HG03520 (cell line): ENCODE data around the gene TMEM150B.
"Not testable (repeated sequence)": the region's sequence is repeated elsewhere in the genome, so short reads cannot be mapped to it uniquely, and the experiment has no call there.

Experiments
- ATAC-seq: cut with Tn5 transposase; IDR thresholded peaks from one replicate; pipeline ENCODE4 v1.9.1; 2021; ENCODE audit warnings: mild to moderate bottlenecking, moderate library complexity; ENCODE audit not compliant: unreplicated experiment

Gene TMEM150B

GRCh38 chr19:55339889-55340783, 15.0 kb upstream of the TMEM150B start:
- ATAC-seq: no peak

DNA sequence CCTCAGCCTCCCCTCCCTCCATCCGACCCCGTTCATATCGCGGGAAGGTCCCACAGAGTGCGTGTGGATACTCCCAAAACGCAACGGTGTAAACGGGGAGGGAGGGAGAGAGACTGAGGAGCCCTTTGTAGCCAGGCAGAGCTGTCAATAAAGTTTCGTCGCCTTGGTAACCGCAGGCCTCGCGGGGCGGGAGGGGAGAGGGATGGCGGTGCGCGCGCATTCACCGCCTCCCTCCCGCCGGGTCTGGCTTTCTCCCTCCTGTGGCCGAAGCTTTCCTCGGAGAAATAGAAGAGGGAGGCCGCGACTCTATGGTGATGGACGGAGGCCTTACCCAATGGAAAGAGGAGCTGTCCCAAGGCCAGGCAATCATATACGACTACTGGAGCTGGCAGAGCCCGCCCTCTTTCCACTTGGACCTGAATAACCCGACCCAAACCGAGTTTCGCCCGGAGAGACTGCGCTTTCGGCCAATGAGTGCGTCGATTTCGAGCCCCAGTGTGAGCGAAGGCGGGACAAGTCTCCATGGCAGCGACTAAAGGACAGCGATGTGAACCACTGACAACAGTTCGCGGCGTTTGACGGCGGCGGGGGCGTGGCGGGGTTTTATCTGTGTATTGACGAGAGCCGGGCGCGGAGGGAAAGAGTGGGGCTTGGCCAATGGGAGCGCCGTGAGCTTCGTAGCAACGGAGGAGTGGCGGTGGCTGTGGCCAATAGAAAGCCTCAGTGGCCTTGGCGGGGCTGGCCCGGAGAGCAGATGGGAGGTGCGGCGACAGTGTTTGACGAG, 14.2 kb upstream of the TMEM150B start, which contains the start of gene KMT5C:
Gene KMT5C (plus strand): TSS at position 772 of the 784 bp plus-strand sequence. CDS start 2,061 bp downstream, outside the sequence.
- ATAC-seq: peak; percentile 78

GRCh38 chr19:55336101-55336500, 11.0 kb upstream of the TMEM150B start:
- ATAC-seq: no peak

DNA sequence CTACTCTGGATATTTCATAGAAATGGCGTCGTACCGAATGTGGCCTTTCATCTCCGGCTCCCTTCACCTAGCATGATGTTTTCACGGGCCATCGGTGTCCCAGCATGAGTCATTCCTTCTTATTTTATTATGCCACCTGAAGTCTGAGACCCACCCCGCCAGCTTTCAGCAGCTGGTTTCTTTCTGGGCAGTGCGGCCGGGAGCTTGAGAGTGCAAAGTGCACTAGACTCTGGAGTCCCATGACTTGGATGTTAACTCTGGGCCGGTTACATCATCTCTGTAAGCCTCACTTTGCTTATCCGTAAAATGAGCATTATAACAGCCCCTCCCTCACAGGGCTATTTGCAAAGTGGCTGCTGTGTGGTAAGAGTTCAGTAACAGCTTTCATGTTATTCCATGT, 8.7 kb upstream of the TMEM150B start:
- ATAC-seq: no peak

DNA sequence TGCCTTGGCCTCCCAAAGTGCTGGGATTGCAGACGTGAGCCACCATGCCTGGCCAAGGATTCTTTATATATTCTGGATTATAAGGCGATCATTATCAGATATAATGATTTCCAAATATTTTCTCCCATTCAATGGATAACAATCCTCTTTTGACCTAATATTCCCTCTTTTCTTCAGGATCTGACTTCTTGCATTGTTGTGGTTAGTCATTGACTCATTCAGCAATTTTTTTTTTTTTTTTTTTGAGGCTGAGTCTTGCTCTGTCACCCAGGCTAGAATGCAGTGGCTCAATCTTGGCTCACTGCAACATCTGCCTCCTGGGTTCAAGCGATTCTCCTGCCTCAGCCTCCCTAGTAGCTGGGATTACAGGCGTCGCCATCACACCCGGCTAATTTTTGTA, 4.7 kb upstream of the TMEM150B start:
- not testable (repeated sequence) for ATAC-seq

DNA sequence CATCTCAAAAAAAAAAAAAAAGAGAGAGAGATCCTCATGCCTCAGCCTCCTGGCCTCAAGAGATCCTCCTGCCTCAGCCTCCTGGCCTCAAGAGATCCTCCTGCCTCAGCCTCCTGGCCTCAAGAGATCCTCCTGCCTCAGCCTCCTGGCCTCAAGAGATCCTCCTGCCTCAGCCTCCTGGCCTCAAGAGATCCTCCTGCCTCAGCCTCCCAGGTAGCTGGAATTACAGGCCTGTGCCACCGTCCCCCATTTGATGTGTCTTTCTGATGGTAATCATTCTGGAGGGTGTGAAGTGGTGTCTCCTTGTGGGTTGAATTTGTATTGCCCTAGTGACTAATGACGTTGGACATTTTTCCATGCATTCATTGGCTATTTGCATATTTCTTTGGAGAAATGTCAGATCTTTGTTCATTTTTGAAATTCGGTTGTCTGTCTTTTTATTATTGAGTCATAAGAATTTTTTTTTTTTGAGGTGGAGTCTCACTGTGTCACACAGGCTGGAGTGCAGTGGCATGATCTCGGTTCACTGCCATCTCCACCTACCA, 3.7 kb upstream of the TMEM150B start:
- not testable (repeated sequence) for ATAC-seq

DNA sequence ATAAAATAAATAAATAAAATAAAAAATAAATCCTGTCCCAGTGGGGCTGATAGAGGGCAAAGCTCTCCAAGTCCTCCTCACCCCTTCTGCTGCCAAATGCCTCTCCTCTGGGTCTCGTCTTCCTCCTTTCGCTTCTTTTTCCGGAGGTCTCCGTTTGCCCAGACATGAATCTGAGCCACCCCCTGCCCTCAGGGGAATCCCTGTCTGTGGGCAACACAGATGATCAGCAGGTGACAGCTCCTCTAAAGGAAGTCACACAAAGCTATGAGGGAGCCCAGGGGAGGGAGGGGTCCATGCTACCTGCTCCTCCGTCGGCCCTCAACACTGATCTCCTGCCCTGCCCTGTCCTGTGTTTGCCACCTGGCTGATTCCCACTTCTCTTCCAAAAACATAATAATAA, 479 bp downstream of the TMEM150B start:
- ATAC-seq: no peak

GRCh38 chr19:55322204-55322885, 2.8 kb downstream of the TMEM150B start:
- ATAC-seq: no peak

- ATAC-seq: no peak
Measured at GRCh38 chr19:55321466-55322137, 3.5 kb downstream of the TMEM150B start.

DNA sequence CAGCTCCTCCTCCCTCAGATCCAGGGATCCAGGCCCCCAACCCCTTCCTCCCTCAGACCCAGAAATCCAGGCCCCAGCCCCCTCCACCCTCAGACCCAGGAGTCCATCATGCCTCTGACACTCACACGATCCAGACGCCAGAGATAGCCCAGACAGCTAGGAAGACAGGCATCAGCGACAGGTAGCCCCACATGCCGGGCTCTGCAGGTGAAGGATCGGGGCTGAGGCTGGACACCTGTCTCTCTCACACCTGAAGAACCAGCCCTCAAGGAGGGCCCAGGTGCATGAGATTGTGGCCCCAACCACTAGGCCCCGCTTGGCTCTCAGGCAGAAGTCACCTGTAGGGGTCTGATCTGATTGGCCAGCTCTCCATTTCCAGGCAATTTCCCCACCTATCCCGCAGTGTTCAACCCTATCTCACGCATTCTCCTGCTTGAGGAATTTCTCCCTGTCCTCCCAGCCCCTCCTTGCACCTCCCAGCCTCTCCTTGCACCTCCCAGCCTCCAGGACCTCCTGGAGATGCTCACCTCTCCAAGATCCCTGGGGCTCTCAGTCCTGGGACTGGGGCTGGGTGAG, 4.2 kb downstream of the TMEM150B start:
- no peak for ATAC-seq

- ATAC-seq: no peak
Measured at GRCh38 chr19:55319785-55320184, 5.4 kb downstream of the TMEM150B start.

DNA sequence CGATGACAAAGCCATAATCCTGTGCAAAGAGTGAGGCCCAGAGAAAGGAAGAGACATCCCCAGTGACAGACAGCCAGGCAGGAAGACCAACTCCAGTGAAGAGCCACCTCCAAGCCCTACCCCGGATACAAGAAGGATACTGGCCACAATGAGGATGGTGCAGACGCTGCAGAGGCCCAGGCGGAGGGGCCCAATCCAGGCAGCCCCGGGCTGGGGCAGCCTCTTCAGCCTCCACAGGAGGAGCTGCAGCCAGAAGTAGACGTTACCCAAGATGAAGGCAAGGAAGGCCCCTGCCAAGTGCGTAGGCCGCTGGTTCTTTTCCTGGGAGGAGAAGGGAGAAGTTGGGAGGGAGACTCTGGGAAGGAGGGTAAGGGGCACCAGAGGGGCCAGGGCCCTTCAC, 8.5 kb downstream of the TMEM150B start:
- ATAC-seq: no peak

- no peak for ATAC-seq
Measured at GRCh38 chr19:55315956-55316525, 9.1 kb downstream of the TMEM150B start.

- no peak for ATAC-seq
Measured at GRCh38 chr19:55314396-55314795, 10.7 kb downstream of the TMEM150B start.

DNA sequence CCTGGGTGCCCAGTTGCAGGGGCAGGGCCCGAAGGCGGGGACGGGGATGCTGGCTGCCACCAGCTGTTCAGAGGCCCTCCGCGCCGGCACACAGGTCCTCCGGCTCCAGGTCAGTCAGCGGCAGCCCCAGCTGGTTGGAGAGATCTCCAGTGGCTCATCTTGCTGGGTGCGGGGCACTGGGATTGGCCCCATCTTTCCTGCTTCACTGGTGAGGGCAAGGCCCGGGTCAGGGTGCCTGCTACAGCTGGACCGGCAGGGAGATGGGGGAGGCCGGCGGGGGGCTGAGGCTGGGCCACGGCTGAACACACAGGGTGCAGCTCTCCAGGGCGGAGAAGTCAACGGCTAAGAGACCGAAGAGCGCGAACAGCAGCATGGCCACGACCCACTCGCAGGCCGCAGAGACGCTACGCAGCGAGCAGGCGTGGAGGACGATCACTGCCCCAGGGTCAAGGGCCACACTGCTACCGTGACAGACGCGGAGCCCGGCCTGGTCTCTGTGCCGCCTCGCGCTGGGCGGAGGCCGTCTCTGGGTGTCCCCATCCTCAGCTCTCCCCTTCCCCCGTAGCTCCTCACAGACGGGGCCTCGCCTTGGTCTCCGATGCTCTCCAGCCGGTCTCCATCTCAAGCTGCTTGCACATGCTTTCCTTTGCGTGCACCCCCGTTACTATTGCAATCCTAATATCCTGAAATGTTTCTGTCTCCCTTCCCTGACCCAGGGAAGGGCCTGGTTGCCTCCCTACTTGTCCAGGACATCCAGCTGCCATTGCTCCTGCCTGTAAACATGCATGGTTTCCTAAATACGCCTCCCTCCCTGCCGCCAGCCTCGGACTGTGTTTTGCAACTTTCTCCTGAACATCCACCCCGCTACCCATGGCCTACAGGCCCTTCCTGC, 12.3 kb downstream of the TMEM150B start:
- ATAC-seq: no peak

DNA sequence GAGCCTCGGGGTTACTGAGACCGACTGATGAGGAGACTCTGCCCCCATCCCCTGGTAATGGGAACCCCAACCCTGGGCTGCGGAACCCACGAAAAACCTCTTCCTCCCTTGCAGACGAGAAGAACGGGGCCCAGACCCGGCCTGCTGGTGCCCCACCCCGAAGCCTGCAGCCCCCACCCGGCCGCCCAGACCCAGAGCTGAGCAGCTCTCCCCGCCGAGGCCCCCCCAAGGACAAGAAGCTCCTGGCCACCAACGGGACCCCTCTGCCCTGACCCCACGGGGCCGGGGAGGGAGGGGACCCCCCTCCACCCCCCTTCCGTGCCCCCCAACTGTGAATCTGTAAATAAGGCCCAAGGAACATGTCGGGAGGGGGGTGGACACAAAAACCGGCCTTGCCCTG, 13.3 kb downstream of the TMEM150B start:
- ATAC-seq: no peak

GRCh38 chr19:55311397-55311796, 13.7 kb downstream of the TMEM150B start:
- no peak for ATAC-seq

DNA sequence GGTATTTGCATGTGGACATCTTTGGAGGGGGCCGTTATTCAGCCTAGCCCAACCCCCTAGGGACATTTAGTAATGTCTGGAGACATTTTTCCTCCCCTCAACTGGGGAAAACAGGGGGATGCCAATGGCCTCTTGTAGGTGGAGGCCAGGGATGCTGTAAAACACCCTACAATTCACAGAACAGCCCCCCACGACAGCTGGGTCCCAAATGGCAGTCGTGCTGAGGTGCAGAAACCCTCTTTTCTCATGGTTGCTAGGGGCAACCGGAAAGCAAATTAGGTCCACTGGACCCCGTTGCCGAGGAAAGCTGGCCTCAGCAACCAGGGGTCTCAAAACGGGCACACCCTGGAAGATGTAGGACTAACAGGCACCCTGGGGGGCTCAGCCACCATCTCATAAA, 14.6 kb downstream of the TMEM150B start:
- ATAC-seq: no peak

- no peak for ATAC-seq
Measured at GRCh38 chr19:55309448-55309847, 15.7 kb downstream of the TMEM150B start.
